GM13976 (cell line): ENCODE results near the gene PPFIA2.

Experiments
- DNase-seq: peaks from one replicate; pipeline ENCODE4 v3.0.0; 2012; ENCODE audit warnings: low spot score
- CTCF ChIP-seq: IDR thresholded peaks from 2 replicates; pipeline ENCODE4 v1.5.1; 2012; ENCODE audit warnings: borderline replicate concordance, mild to moderate bottlenecking; ENCODE audit not compliant: insufficient read depth; ENCODE audit errors: extremely low read depth, missing control alignments, control extremely low read depth
- in situ Hi-C: fragments of 300-500 bp; cut with MboI; formaldehyde crosslinking; loops from one replicate; pipeline ENCODE4 v1.12.0; 2022; ENCODE audit warnings: low sequenced_read_pairs, mixed read lengths, inconsistent platforms; ENCODE audit not compliant: unreplicated experiment

Gene PPFIA2

GRCh38 chr12:81365284-81365683 is 393.9 kb downstream of the PPFIA2 start:
- no peak for TF ChIP-seq CTCF
- no peak for DNase-seq
- in situ Hi-C loops, result no loop called here

GRCh38 chr12:81360916-81361315 is 398.2 kb downstream of the PPFIA2 start:
- in situ Hi-C loops, result no loop called here
- no peak for TF ChIP-seq CTCF
- no peak for DNase-seq

- TF ChIP-seq CTCF, result no peak
- no peak for DNase-seq
- in situ Hi-C loops, result no loop called here
Observed at GRCh38 chr12:81359736-81360135, 399.4 kb downstream of the PPFIA2 start.

GRCh38 chr12:81354327-81354932 is 404.7 kb downstream of the PPFIA2 start:
- DNase-seq, result no peak
- in situ Hi-C loops, result no loop called here
- TF ChIP-seq CTCF, result no peak

- no peak for DNase-seq
- TF ChIP-seq CTCF, result no peak
- in situ Hi-C loops, result no loop called here
Observed at GRCh38 chr12:81350309-81350708, 408.8 kb downstream of the PPFIA2 start.

GRCh38 chr12:81347404-81347803 is 411.7 kb downstream of the PPFIA2 start:
- no peak for DNase-seq
- in situ Hi-C loops, result no loop called here
- TF ChIP-seq CTCF, result no peak
